OCI-LY1 (cell line): ENCODE data around the gene CIC.

ENCODE experiments used
- H2AFZ ChIP-seq: fragments of 200-600 bp; sonication (generic), shearing (Covaris generic); 2 replicates; pipeline ENCODE4 v1.6.0; 2014; ENCODE audit warnings: antibody characterized with exemption, mild to moderate bottlenecking, low read length
- H3F3A ChIP-seq: fragments of 200-600 bp; sonication (generic), shearing (Covaris generic); 2 replicates; pipeline ENCODE4 v1.6.0; 2014; ENCODE audit warnings: mild to moderate bottlenecking, antibody characterized with exemption, low read length, moderate library complexity; ENCODE audit not compliant: insufficient read depth
- H3K27ac ChIP-seq: fragments of 200-600 bp; sonication (generic); 2 replicates; pipeline ENCODE4 v1.5.1; 2014; ENCODE audit warnings: low read length, mixed run types, mild to moderate bottlenecking, low read depth; ENCODE audit not compliant: poor library complexity, severe bottlenecking
- H3K27me3 ChIP-seq: fragments of 200-600 bp; sonication (generic); 2 replicates; pipeline ENCODE4 v1.6.0; 2014; ENCODE audit warnings: antibody characterized with exemption, mild to moderate bottlenecking, low read length, moderate library complexity; ENCODE audit not compliant: insufficient read depth
- H3K36me3 ChIP-seq: fragments of 200-600 bp; sonication (generic); 2 replicates; pipeline ENCODE4 v1.6.1; 2014; ENCODE audit warnings: mild to moderate bottlenecking, antibody characterized with exemption, low read length, moderate library complexity, mixed read lengths; ENCODE audit not compliant: insufficient read depth
- H3K4me1 ChIP-seq: fragments of 200-600 bp; sonication (generic); 2 replicates; pipeline ENCODE4 v1.5.1; 2014; ENCODE audit warnings: mild to moderate bottlenecking, low read length, moderate library complexity; ENCODE audit not compliant: insufficient read depth, severe bottlenecking
- H3K4me2 ChIP-seq: fragments of 200-600 bp; sonication (generic), shearing (Covaris generic); 2 replicates; pipeline ENCODE4 v1.6.1; 2014; ENCODE audit warnings: low read length
- H3K4me3 ChIP-seq: fragments of 200-600 bp; sonication (generic); 2 replicates; pipeline ENCODE4 v1.5.1; 2014; ENCODE audit warnings: low read length, low read depth, mild to moderate bottlenecking, mixed read lengths; ENCODE audit not compliant: poor library complexity, severe bottlenecking
- H3K79me2 ChIP-seq: fragments of 200-600 bp; shearing (Covaris generic); 2 replicates; pipeline ENCODE4 v1.6.1; 2016; ENCODE audit warnings: mixed run types, low read length, mixed read lengths; ENCODE audit not compliant: insufficient read depth
- H3K9ac ChIP-seq: fragments of 200-600 bp; sonication (generic), shearing (Covaris generic); 2 replicates; pipeline ENCODE4 v1.6.1; 2014; ENCODE audit warnings: mild to moderate bottlenecking, low read length, mixed read lengths
- H3K9me2 ChIP-seq: fragments of 200-600 bp; sonication (generic), shearing (Covaris generic); 2 replicates; pipeline ENCODE4 v1.6.1; 2014; ENCODE audit warnings: low read depth, mild to moderate bottlenecking, low read length, mixed read lengths
- H3K9me3 ChIP-seq: fragments of 200-600 bp; shearing (Covaris generic); 2 replicates; pipeline ENCODE4 v1.6.1; 2014; ENCODE audit warnings: low read length, mixed read lengths
- H4K20me1 ChIP-seq: fragments of 200-600 bp; sonication (generic), shearing (Covaris generic); 2 replicates; pipeline ENCODE4 v1.6.0; 2016; ENCODE audit warnings: mild to moderate bottlenecking, low read length; ENCODE audit not compliant: insufficient read depth
- EZH2 ChIP-seq: fragments of 200-600 bp; sonication (generic), shearing (Covaris generic); IDR thresholded peaks from 2 replicates; pipeline ENCODE4 v1.8.0; 2017; ENCODE audit warnings: borderline replicate concordance, mixed run types, mild to moderate bottlenecking, antibody characterized with exemption, low read length, moderate library complexity, mixed read lengths
- TF ChIP-seq, protein P1 (sequence below): fragments of 200-600 bp; sonication (generic), shearing (Covaris generic); IDR thresholded peaks from 2 replicates; pipeline ENCODE4 v1.5.1; 2017; ENCODE audit warnings: mild to moderate bottlenecking, antibody characterized with exemption, low read length, moderate library complexity, mixed read lengths

The CIC gene

GRCh38 chr19:42276821-42277220, 7.8 kb downstream of the CIC start:
- H3K27me3 ChIP-seq: no peaks in the 10 kb centered on the region
- no peaks in the 10 kb centered on the region for H4K20me1 ChIP-seq
- peaks cover 23% of the 10 kb centered on the region for H3K4me1 ChIP-seq
- no peak overlapping the region for H3K4me3 ChIP-seq
- no peaks in the 10 kb centered on the region for H3K9me2 ChIP-seq
- H3K9me3 ChIP-seq: no peaks in the 10 kb centered on the region
- no peak for TF ChIP-seq EZH2
- TF ChIP-seq, protein P1, sequence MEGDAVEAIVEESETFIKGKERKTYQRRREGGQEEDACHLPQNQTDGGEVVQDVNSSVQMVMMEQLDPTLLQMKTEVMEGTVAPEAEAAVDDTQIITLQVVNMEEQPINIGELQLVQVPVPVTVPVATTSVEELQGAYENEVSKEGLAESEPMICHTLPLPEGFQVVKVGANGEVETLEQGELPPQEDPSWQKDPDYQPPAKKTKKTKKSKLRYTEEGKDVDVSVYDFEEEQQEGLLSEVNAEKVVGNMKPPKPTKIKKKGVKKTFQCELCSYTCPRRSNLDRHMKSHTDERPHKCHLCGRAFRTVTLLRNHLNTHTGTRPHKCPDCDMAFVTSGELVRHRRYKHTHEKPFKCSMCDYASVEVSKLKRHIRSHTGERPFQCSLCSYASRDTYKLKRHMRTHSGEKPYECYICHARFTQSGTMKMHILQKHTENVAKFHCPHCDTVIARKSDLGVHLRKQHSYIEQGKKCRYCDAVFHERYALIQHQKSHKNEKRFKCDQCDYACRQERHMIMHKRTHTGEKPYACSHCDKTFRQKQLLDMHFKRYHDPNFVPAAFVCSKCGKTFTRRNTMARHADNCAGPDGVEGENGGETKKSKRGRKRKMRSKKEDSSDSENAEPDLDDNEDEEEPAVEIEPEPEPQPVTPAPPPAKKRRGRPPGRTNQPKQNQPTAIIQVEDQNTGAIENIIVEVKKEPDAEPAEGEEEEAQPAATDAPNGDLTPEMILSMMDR: no peak
- H3K4me2 ChIP-seq: no peak overlapping the region
- no peak overlapping the region for H3K27ac ChIP-seq
- H3F3A ChIP-seq: peaks cover under 1% of the 10 kb centered on the region; the same call in 1 of the 2 replicates
- no peak overlapping the region for H3K9ac ChIP-seq
- H2AFZ ChIP-seq: no peak overlapping the region
- no peaks in the 10 kb centered on the region for H3K79me2 ChIP-seq
- H3K36me3 ChIP-seq: peaks cover 4% of the 10 kb centered on the region; the same call in 1 of the 2 replicates

GRCh38 chr19:42277821-42278451, 8.9 kb downstream of the CIC start:
- Histone ChIP-seq H3K9me3 (no peaks in the 10 kb centered on the region), H3K36me3 (peaks cover 4% of the 10 kb centered on the region; the same call in 1 of the 2 replicates), H3K79me2 (no peaks in the 10 kb centered on the region), H3F3A (peaks cover 8% of the 10 kb centered on the region; the same call in 1 of the 2 replicates), H3K27me3 (no peaks in the 10 kb centered on the region), H3K9me2 (no peaks in the 10 kb centered on the region), H3K4me3 (no peak overlapping the region), H2AFZ (no peak overlapping the region), H3K4me1 (peaks cover 33% of the 10 kb centered on the region), H3K27ac (no peak overlapping the region), H3K4me2 (no peak overlapping the region), H4K20me1 (no peaks in the 10 kb centered on the region), H3K9ac (no peak overlapping the region; the same call in 1 of the 2 replicates)
- TF ChIP-seq, protein P1: no peak
- TF ChIP-seq EZH2: no peak

GRCh38 chr19:42278452-42279154, 9.6 kb downstream of the CIC start:
- H2AFZ ChIP-seq: no peak overlapping the region
- no peaks in the 10 kb centered on the region for H3K9me2 ChIP-seq
- no peaks in the 10 kb centered on the region for H3K9me3 ChIP-seq
- H3K79me2 ChIP-seq: no peaks in the 10 kb centered on the region
- H3K4me1 ChIP-seq: peaks cover 39% of the 10 kb centered on the region
- TF ChIP-seq EZH2: no peak
- TF ChIP-seq, protein P1: no peak
- H3K36me3 ChIP-seq: peaks cover 4% of the 10 kb centered on the region; the same call in 1 of the 2 replicates
- H3K27me3 ChIP-seq: no peaks in the 10 kb centered on the region
- no peak overlapping the region; the same call in 1 of the 2 replicates for H3K9ac ChIP-seq
- H3K4me2 ChIP-seq: peak overlapping the region; percentile 71; the same call in 1 of the 2 replicates
- peaks cover 12% of the 10 kb centered on the region; the same call in 1 of the 2 replicates for H3F3A ChIP-seq
- no peaks in the 10 kb centered on the region for H4K20me1 ChIP-seq
- no peak overlapping the region for H3K4me3 ChIP-seq
- H3K27ac ChIP-seq: no peak overlapping the region
